Subcutaneous adipose tissue (tissue), 4 donors: ENCODE data around the gene CLIP4. TPM values are rescaled to one million over a fixed set of nuclear protein-coding genes. Genes with fewer than 3 reads are reported as not detected.

Source experiments
- total RNA-seq, 4 donors: library from RNA; depleted of rRNA; stranded (reverse); fragments of >200 nt; gene quantifications; one replicate each; pipeline ENCODE4 v1.1.0, GENCODE V29; 2016
- TF ChIP-seq, protein P1 (sequence below): fragments of 450-650 bp; IDR thresholded peaks from one replicate; pipeline ENCODE4 v1.5.1; 2016; ENCODE audit warnings: low read depth, mild to moderate bottlenecking, control low read depth, antibody characterized with exemption, moderate library complexity

The CLIP4 gene
- total RNA-seq, 4 donors from 2014 or later: 59.3 to 103 (median 96.6) TPM

DNA sequence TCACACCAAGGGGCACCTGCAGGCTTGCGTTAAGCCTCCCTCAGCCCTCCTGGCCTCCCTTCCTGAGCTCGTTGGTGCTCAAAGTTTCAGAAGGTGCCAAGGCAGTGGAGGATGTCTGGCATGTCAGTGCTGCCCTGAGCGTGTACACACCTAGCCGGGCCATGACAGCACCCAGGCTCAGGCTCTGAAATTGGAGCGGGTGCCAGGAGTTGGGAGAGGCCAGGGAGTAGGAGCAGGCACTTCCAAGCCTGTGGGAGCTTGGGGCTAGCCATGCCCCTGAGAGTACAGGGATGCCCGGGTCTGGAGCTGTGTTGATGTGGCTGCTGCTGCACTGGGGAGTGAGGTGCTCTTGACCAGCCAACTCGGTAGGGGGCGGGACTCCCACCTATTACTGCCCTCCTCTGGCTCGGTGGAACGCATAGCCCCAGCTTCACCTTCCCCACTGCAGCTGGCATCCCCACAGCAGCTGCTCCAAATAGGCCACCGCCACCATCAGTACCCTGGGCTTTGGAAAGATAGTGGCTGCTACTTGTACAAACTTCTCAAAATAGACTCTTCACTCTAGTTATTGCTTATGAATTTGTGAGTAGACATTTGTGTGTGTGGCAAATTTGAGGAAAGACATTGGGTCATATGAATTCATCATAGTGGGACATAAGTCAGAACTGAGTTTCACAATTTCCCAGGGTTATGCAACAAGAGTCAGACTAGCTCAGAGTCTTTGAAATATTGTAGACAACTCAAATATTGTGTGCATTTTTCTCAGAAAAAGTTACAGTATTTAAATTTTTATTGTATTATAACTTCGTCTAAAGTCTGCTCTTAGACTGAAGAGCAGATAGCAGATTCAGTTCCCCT is 34.1 kb upstream of the CLIP4 start:
- TF ChIP-seq, protein P1, sequence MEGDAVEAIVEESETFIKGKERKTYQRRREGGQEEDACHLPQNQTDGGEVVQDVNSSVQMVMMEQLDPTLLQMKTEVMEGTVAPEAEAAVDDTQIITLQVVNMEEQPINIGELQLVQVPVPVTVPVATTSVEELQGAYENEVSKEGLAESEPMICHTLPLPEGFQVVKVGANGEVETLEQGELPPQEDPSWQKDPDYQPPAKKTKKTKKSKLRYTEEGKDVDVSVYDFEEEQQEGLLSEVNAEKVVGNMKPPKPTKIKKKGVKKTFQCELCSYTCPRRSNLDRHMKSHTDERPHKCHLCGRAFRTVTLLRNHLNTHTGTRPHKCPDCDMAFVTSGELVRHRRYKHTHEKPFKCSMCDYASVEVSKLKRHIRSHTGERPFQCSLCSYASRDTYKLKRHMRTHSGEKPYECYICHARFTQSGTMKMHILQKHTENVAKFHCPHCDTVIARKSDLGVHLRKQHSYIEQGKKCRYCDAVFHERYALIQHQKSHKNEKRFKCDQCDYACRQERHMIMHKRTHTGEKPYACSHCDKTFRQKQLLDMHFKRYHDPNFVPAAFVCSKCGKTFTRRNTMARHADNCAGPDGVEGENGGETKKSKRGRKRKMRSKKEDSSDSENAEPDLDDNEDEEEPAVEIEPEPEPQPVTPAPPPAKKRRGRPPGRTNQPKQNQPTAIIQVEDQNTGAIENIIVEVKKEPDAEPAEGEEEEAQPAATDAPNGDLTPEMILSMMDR: no peak

DNA sequence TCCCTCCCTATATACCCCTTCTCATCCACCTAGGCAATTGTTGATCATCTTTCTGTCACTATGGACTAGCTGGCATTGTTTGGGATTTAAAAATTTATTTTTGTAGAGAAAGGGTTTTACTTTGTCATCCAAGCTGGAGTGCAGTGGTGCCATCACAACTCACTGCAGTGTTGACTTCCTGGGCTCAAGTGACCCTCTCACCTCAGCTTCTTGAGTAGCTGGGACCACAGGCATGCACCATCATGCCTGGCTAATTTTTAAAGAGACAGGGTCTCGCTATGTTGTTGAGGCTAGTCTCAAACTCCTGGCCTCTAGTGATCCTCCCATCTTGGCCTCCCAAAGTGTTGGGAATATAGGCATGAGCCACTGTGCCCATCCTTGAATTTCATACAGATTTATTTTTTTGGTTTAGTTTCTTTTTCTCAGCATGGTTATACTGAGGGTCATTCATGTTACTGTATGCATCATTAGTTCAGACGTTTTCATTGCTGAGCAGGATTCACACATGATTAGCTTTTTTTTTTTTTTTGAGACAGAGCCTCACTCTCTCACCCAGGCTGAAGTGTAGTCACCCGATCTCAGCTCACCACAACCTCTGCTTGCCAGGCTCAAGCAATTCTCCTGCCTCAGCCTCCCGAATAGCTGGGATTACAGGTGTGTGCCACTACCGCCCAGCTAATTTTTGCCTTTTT is 32.3 kb upstream of the CLIP4 start:
- TF ChIP-seq, protein P1: no peak

DNA sequence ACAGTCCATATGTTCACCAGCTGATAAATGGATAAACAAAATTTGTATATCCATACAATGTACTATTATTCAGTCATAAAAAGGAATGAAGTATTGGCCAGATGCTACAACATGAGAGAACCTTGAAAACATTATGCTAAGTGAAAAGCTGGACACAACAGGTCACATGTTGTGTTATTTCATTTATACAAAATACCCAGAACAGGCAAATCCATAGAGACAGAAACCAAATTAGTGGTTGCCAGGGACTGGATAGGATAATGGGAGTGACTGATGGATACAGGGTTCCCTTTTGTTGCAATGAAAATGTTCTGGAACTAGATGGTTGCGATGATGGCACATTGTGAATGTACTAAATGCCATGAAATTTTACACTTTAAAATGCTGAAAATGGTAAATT is 30.7 kb upstream of the CLIP4 start:
- TF ChIP-seq, protein P1: no peak

DNA sequence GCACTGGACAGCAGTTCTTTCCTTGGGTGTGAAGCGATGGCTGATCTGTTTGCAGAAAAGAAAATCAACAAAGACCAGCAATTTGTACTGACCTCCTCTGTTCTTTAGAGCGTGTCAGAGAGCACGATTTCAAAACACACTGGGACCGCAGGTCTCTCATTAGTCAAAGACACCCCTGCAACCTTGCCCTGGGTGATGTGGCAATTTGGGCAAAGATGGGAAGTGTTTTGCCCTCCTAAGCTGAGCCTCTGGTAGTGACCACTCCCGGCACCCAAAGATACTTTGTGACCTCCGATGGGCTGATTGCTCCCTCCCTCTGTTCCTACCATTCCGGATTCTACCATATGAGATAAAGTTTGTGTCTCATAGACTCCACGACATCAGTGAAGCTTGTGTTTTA is 18.2 kb upstream of the CLIP4 start:
- TF ChIP-seq, protein P1: no peak

DNA sequence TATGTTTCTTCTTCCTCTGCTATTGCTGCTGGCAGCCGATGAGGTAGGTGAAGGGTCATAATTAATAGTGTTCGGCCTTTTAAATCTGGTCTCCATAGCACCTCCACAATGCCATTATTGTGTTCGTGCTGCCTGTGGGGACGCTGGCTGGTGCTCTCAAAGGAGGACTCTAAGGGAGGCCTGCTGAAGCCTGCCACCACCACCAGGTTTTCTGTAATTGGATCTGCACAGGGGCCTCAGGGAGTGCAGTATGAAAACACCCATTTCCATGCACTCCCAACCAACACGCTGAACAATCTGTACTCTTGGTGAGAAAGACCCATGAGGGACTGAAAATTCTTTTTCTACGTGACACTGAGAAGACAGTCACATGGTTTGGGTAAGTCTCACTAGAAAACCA is 17.6 kb upstream of the CLIP4 start:
- TF ChIP-seq, protein P1: no peak

DNA sequence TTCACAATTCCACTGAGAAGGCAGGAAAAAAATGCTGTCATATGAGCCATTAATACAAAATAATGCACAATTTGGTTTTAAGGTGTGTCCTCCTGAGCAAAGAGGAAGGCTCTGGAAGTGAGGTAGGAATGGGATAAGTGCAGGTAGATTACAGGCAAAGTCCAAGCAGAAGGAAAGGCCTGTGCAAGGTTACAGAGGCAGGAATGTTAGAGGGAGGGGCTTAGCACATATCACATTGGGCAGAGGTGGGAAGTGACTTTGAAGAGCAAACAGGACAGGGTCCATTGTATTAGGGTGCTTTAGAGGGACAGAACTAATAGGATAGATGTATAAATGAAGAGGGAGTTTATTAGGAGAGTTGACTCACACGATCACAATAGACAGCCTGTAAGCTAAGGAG is 14.7 kb upstream of the CLIP4 start:
- TF ChIP-seq, protein P1: no peak

DNA sequence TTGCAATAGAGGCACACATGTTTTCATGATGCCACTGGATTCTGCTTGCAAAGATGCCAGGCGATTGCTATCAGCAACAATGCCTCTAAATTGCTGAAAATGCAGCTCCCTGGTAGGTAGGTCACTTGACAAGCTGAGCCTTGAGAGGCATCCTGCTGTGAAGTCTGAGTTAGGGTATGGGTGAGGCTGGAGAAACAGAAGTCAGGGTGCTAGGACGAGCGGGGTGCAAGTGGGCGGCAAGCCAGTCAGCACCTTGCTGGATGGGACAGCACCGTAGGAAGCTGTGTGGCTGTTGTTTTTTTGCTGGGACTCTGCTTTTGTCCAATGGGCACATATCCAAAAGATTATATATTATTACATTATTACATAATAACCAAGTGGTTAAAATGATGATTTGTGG is 10.5 kb upstream of the CLIP4 start:
- TF ChIP-seq, protein P1: no peak
